ENCODE measurements around the gene KRT35. TPM values are rescaled to one million over a fixed set of nuclear protein-coding genes. Genes with fewer than 3 reads are reported as not detected.

KRT35 gene
- total RNA-seq, 1 experiment from 2014 or later: not detected

DNA sequence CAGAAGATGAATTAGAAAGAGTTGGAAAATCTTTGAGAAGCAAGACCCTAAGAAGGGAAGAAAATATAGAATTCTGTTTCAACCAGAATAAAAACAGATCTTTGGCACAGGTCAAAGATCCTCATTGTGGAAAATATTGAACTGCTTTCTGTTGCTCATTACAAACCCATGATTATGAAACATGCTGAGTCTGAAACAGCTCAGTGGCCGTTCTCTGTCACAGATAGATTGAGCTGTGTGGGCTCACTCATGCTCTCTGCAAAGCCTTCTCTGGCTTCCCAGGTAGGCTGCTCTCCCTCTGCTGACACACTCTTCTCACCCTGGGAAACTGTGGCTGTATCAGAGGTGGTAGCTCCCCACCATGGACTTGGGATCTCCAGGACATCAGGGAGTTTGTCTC lies 36.8 kb downstream of the KRT35 start:
- Mint-ChIP-seq H3K4me3 (ENCODE audit: unreplicated experiment) (no peak overlapping the region), H3K9me3 (ENCODE audit: unreplicated experiment) (no peaks in the 10 kb centered on the region), H3K27ac (ENCODE audit: low read depth, unreplicated experiment) (no peak overlapping the region), H3K36me3 (ENCODE audit: insufficient read depth, unreplicated experiment) (no peaks in the 10 kb centered on the region), H3K4me1 (ENCODE audit: insufficient read depth, unreplicated experiment) (peaks cover 9% of the 10 kb centered on the region), H3K27me3 (ENCODE audit: insufficient read depth, unreplicated experiment) (peaks cover 53% of the 10 kb centered on the region)
- POLR2A ChIA-PET: interaction anchor here (0.6 kb wide), 1 partner anchor 244 kb away, joined by 3 read pairs; no protein-coding TSS in a partner anchor
- no peak for DNase-seq (ENCODE audit: unreplicated experiment)
- no peak for TF ChIP-seq CTCF (IDR thresholded peaks at IDR 0.05; ENCODE audit: unreplicated experiment)
- intact Hi-C loops (cut with micrococcal nuclease): no loop called here
- BruUV-seq (replicated peaks): no TSS peak
- CTCF ChIA-PET: interaction anchor here (1.1 kb wide), 1 partner anchor 104 kb away, joined by 4 read pairs; no protein-coding TSS in a partner anchor

DNA sequence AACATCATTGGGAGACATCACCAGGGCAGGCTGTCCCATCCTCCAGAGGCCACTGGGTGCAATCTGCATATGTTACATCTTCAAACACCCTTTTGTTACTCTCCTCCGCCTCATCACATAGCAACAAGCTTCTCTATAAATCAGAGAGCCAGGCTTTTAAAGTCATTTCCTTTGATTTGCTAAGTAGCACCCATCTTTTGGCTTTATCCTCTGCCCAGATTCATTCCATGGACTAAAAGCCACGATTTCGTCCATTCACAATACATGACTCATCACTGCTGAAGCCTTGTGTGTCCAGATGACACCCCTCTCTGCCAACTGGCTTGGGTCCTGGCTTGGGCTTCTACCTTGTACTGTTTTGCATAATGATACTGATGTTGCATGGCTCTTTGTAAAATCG lies 38.2 kb downstream of the KRT35 start:
- no peaks in the 10 kb centered on the region for H3K36me3 Mint-ChIP-seq (ENCODE audit: insufficient read depth, unreplicated experiment)
- H3K27ac Mint-ChIP-seq (ENCODE audit: low read depth, unreplicated experiment): no peak overlapping the region
- BruUV-seq (replicated peaks): no TSS peak
- peaks cover 57% of the 10 kb centered on the region for H3K27me3 Mint-ChIP-seq (ENCODE audit: insufficient read depth, unreplicated experiment)
- peaks cover 6% of the 10 kb centered on the region for H3K4me1 Mint-ChIP-seq (ENCODE audit: insufficient read depth, unreplicated experiment)
- H3K4me3 Mint-ChIP-seq (ENCODE audit: unreplicated experiment): no peak overlapping the region
- peak; percentile 38 for DNase-seq (ENCODE audit: unreplicated experiment)
- ChIA-PET CTCF (no interaction called here), POLR2A (no interaction called here)
- H3K9me3 Mint-ChIP-seq (ENCODE audit: unreplicated experiment): no peaks in the 10 kb centered on the region
- intact Hi-C loops (cut with micrococcal nuclease): no loop called here
- no peak for TF ChIP-seq CTCF (IDR thresholded peaks at IDR 0.05; ENCODE audit: unreplicated experiment)

DNA sequence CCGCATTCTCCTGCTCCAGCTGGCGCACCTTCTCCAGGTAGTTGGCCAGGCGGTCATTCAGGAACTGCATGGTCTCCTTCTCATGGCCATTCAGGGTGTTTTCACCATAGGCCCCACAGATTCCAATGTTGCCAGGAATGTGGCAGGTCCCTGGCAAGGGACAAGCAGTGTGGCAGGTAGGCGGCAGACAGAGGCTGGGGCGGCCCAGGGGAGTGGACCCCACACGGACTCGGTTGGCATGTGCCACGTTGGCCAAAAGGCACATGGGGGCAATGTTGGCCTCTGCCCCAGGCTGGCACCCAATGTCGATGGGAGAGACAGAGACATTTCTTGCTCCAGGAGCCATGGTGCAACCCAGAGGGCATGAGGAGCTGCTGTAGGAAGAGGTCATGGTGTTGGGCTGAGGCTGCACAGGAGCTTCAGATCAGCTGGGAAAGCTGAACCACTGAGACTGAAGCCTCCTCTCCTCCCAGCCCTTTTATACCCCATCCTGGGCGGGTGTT lies 40.4 kb downstream of the KRT35 start, which contains the start of gene KRT38:
Gene KRT38 (minus strand): TSS at position 453 of the 503 bp plus-strand sequence. CDS start 62 bp downstream, at position 391.
- no TSS peak for BruUV-seq (replicated peaks)
- DNase-seq (ENCODE audit: unreplicated experiment): no peak
- Mint-ChIP-seq H3K4me3 (ENCODE audit: unreplicated experiment) (no peak within 1 kb of the TSS), H3K9me3 (ENCODE audit: unreplicated experiment) (no peaks in the 10 kb centered on the region), H3K27ac (ENCODE audit: low read depth, unreplicated experiment) (no peak within 1 kb of the TSS), H3K27me3 (ENCODE audit: insufficient read depth, unreplicated experiment) (peaks cover 68% of the 10 kb centered on the region), H3K4me1 (ENCODE audit: insufficient read depth, unreplicated experiment) (peaks cover 6% of the 10 kb centered on the region), H3K36me3 (ENCODE audit: insufficient read depth, unreplicated experiment) (no peaks in the 10 kb centered on the region)
- intact Hi-C loops (cut with micrococcal nuclease): no loop called here
- TF ChIP-seq CTCF (IDR thresholded peaks at IDR 0.05; ENCODE audit: unreplicated experiment): no peak
- ChIA-PET POLR2A (interaction anchor here (0.6 kb wide), 1 partner anchor 11 kb away, joined by 4 read pairs; no protein-coding TSS in a partner anchor), CTCF (interaction anchor here (0.6 to 1.4 kb wide), 3 partner anchors 18 to 476 kb away, joined by 3 to 5 read pairs (median 3); no protein-coding TSS in a partner anchor)

DNA sequence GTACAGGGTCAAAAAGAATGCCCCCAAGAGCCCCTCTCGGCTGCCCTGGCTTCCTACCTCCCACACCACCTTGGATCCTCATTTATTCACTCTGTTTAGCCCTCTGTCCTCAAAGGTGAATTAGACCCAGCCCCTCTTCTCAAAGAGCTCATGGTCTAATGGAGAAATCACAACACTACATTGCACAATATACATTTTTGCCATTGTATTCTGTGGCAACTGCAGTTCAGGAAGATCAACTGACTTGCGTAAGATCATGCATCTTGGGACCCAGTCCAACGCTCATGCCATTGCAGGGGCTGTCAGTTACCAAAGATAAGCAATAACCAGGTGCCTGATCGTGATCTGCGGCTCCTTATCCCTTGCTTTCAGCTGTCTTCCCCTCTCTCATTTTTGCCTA lies 41.6 kb downstream of the KRT35 start:
- Mint-ChIP-seq H3K27ac (ENCODE audit: low read depth, unreplicated experiment) (no peak overlapping the region), H3K4me3 (ENCODE audit: unreplicated experiment) (no peak overlapping the region), H3K36me3 (ENCODE audit: insufficient read depth, unreplicated experiment) (no peaks in the 10 kb centered on the region), H3K4me1 (ENCODE audit: insufficient read depth, unreplicated experiment) (peaks cover 6% of the 10 kb centered on the region), H3K9me3 (ENCODE audit: unreplicated experiment) (no peaks in the 10 kb centered on the region), H3K27me3 (ENCODE audit: insufficient read depth, unreplicated experiment) (peaks cover 68% of the 10 kb centered on the region)
- ChIA-PET CTCF (interaction anchor here (0.6 to 1.4 kb wide), 2 partner anchors 19 to 595 kb away, joined by 3 read pairs; no protein-coding TSS in a partner anchor), POLR2A (interaction anchor here (0.5 kb wide), 1 partner anchor 342 kb away, joined by 3 read pairs; the partner anchor contains the start of gene KRTAP4-8)
- no peak for TF ChIP-seq CTCF (IDR thresholded peaks at IDR 0.05; ENCODE audit: unreplicated experiment)
- intact Hi-C loops (cut with micrococcal nuclease): no loop called here
- no TSS peak for BruUV-seq (replicated peaks)
- DNase-seq (ENCODE audit: unreplicated experiment): peak; percentile 71

All from MCF 10A (cell line).